K562 (cell line): Measurements from ENCODE around the gene BMS1. TPM values are rescaled to one million over a fixed set of nuclear protein-coding genes. Genes with fewer than 3 reads are reported as not detected.

Experiments
- ETS2 ChIP-seq: IDR thresholded peaks from 2 replicates; pipeline ENCODE4 v1.6.1; 2016; ENCODE audit warnings: borderline replicate concordance, missing genetic modification characterization, mild to moderate bottlenecking, moderate library complexity, missing compliant biosample characterization; ENCODE audit not compliant: poor library complexity, severe bottlenecking
- PURB ChIP-seq: sonication (generic); formaldehyde crosslinking; IDR thresholded peaks from 2 replicates; pipeline ENCODE4 v1.9.0; 2021; ENCODE audit warnings: low read depth, mild to moderate bottlenecking, missing genetic modification reagents
- RNF219 ChIP-seq: fragments of 250-450 bp; sonication (Bioruptor Pico); IDR thresholded peaks from 2 replicates; pipeline ENCODE4 v1.5.0; 2022; ENCODE audit warnings: mild to moderate bottlenecking
- ZFP91 ChIP-seq: sonication (generic); formaldehyde crosslinking; IDR thresholded peaks from 2 replicates; pipeline ENCODE4 v1.8.0; 2022; ENCODE audit warnings: mild to moderate bottlenecking, missing genetic modification reagents
- ZMIZ1 ChIP-seq, 2 experiments: fragments of 150-350 bp in 1 of 2; IDR thresholded peaks; 2 replicates each; pipeline ENCODE4 v1.6.1; 2012 to 2016; ENCODE audit warnings: low read depth in 2 of 2, low read length in 2 of 2, mild to moderate bottlenecking in 1 of 2, moderate library complexity in 1 of 2
- polyA plus RNA-seq, 8 experiments: library from polyadenylated mRNA; depleted of rRNA in 4 of 8; stranded (reverse) in 5 of 8; unstranded in 3 of 8; fragments of >200 nt; fragmentation: Nextera tagmentation in 2 of 8; fragmentation: Illumina TruSeq in 1 of 8; extraction: Ambion mirVana in 2 of 8; extraction: Trizol in 1 of 8; gene quantifications; 2 replicates each; pipeline versions ENCODE4 v1.2.1 to v1.2.3, GENCODE V29; 2011 to 2014; ENCODE audit warnings: inconsistent platforms in 1 of 8, missing spikeins in 1 of 8
- total RNA-seq, 7 experiments: library from RNA; depleted of rRNA in 6 of 7; stranded (reverse); fragments of >200 nt in 6 of 7; fragmentation: Illumina TruSeq in 2 of 7; extraction: Trizol in 2 of 7; gene quantifications; 2 replicates each; pipeline versions ENCODE4 v1.2.1 to v1.2.3, GENCODE V29; 2011 to 2021; ENCODE audit warnings: low replicate concordance in 1 of 7
- TF ChIP-seq, protein P1 (sequence below): fragments of 450-650 bp; IDR thresholded peaks from 2 replicates; pipeline ENCODE4 v1.6.1; 2017; ENCODE audit warnings: antibody characterized with exemption, mild to moderate bottlenecking
- TF ChIP-seq, protein P2 (sequence below): fragments of 450-650 bp; IDR thresholded peaks from 2 replicates; pipeline ENCODE4 v1.6.1; 2016; ENCODE audit warnings: mild to moderate bottlenecking
- TF ChIP-seq, protein P3 (sequence below): sonication (generic); formaldehyde crosslinking; IDR thresholded peaks from 2 replicates; pipeline ENCODE4 v1.8.1; 2023; ENCODE audit warnings: mild to moderate bottlenecking, missing genetic modification reagents

BMS1 gene
- total and polyA plus RNA-seq, 9 of the 15 experiments (the other 6 are each of a cell fraction or from before 2014, with no cell fraction given): 11.1 to 46.9 (median 32.7) TPM

GRCh38 chr10:42782446-42783180 is at the start of gene BMS1 (continued):
- TF ChIP-seq, protein P1, sequence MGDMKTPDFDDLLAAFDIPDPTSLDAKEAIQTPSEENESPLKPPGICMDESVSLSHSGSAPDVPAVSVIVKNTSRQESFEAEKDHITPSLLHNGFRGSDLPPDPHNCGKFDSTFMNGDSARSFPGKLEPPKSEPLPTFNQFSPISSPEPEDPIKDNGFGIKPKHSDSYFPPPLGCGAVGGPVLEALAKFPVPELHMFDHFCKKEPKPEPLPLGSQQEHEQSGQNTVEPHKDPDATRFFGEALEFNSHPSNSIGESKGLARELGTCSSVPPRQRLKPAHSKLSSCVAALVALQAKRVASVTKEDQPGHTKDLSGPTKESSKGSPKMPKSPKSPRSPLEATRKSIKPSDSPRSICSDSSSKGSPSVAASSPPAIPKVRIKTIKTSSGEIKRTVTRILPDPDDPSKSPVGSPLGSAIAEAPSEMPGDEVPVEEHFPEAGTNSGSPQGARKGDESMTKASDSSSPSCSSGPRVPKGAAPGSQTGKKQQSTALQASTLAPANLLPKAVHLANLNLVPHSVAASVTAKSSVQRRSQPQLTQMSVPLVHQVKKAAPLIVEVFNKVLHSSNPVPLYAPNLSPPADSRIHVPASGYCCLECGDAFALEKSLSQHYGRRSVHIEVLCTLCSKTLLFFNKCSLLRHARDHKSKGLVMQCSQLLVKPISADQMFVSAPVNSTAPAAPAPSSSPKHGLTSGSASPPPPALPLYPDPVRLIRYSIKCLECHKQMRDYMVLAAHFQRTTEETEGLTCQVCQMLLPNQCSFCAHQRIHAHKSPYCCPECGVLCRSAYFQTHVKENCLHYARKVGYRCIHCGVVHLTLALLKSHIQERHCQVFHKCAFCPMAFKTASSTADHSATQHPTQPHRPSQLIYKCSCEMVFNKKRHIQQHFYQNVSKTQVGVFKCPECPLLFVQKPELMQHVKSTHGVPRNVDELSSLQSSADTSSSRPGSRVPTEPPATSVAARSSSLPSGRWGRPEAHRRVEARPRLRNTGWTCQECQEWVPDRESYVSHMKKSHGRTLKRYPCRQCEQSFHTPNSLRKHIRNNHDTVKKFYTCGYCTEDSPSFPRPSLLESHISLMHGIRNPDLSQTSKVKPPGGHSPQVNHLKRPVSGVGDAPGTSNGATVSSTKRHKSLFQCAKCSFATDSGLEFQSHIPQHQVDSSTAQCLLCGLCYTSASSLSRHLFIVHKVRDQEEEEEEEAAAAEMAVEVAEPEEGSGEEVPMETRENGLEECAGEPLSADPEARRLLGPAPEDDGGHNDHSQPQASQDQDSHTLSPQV: peak; percentile 52; the same call in 1 of the 2 replicates
- TF ChIP-seq ETS2 (tag) (no peak), PURB (CRISPR knock-in tag) (no peak; the same call in 1 of the 2 replicates), ZMIZ1 (IDR thresholded peaks at IDR 0.05; ENCODE audit: low read depth in 2 of 2, low read length in 2 of 2) (peak; percentile 35 to 73; a peak in 1 of 4 replicates), ZFP91 (CRISPR knock-in tag) (peak; percentile 65; the same call in 1 of the 2 replicates), RNF219 (no peak)
- TF ChIP-seq, protein P2, sequence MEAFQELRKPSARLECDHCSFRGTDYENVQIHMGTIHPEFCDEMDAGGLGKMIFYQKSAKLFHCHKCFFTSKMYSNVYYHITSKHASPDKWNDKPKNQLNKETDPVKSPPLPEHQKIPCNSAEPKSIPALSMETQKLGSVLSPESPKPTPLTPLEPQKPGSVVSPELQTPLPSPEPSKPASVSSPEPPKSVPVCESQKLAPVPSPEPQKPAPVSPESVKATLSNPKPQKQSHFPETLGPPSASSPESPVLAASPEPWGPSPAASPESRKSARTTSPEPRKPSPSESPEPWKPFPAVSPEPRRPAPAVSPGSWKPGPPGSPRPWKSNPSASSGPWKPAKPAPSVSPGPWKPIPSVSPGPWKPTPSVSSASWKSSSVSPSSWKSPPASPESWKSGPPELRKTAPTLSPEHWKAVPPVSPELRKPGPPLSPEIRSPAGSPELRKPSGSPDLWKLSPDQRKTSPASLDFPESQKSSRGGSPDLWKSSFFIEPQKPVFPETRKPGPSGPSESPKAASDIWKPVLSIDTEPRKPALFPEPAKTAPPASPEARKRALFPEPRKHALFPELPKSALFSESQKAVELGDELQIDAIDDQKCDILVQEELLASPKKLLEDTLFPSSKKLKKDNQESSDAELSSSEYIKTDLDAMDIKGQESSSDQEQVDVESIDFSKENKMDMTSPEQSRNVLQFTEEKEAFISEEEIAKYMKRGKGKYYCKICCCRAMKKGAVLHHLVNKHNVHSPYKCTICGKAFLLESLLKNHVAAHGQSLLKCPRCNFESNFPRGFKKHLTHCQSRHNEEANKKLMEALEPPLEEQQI: peak; percentile 88
- TF ChIP-seq, protein P3, sequence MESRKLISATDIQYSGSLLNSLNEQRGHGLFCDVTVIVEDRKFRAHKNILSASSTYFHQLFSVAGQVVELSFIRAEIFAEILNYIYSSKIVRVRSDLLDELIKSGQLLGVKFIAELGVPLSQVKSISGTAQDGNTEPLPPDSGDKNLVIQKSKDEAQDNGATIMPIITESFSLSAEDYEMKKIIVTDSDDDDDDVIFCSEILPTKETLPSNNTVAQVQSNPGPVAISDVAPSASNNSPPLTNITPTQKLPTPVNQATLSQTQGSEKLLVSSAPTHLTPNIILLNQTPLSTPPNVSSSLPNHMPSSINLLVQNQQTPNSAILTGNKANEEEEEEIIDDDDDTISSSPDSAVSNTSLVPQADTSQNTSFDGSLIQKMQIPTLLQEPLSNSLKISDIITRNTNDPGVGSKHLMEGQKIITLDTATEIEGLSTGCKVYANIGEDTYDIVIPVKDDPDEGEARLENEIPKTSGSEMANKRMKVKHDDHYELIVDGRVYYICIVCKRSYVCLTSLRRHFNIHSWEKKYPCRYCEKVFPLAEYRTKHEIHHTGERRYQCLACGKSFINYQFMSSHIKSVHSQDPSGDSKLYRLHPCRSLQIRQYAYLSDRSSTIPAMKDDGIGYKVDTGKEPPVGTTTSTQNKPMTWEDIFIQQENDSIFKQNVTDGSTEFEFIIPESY (CRISPR knock-in tag): no peak
